Middle frontal gyrus (tissue), 1 donor: Measurements from ENCODE around the gene PLA2G4F.

Experiments
- DNase-seq: peaks from one replicate; pipeline ENCODE4 v3.0.0-alpha.2; 2015; ENCODE audit warnings: low spot score; ENCODE audit errors: extremely low spot score

Gene PLA2G4F

GRCh38 chr15:42131826-42132806, 24.3 kb downstream of the PLA2G4F start:
- DNase-seq = no peak

GRCh38 chr15:42131006-42131405, 25.4 kb downstream of the PLA2G4F start:
- DNase-seq = no peak

GRCh38 chr15:42130246-42130986, 26.0 kb downstream of the PLA2G4F start:
- no peak for DNase-seq

- no peak for DNase-seq
Measured at GRCh38 chr15:42129364-42129763, 27.1 kb downstream of the PLA2G4F start.

GRCh38 chr15:42128476-42128875, 28.0 kb downstream of the PLA2G4F start:
- DNase-seq = no peak

GRCh38 chr15:42123546-42123945, 32.9 kb downstream of the PLA2G4F start:
- no peak for DNase-seq

GRCh38 chr15:42121682-42122081, 34.8 kb downstream of the PLA2G4F start:
- DNase-seq = no peak

- no peak for DNase-seq
Measured at GRCh38 chr15:42121021-42121420, 35.4 kb downstream of the PLA2G4F start.

- no peak for DNase-seq
Measured at GRCh38 chr15:42120285-42120684, 36.2 kb downstream of the PLA2G4F start.

GRCh38 chr15:42119446-42119760, 37.0 kb downstream of the PLA2G4F start:
- no peak for DNase-seq

- DNase-seq = no peak
Measured at GRCh38 chr15:42118650-42119445, 37.6 kb downstream of the PLA2G4F start.

GRCh38 chr15:42111924-42112323, 44.5 kb downstream of the PLA2G4F start:
- DNase-seq = no peak

GRCh38 chr15:42110367-42110766, 46.1 kb downstream of the PLA2G4F start:
- DNase-seq = no peak

GRCh38 chr15:42108806-42109205, 47.6 kb downstream of the PLA2G4F start:
- no peak for DNase-seq

- DNase-seq = no peak
Measured at GRCh38 chr15:42108189-42108588, 48.2 kb downstream of the PLA2G4F start.

- DNase-seq = no peak
Measured at GRCh38 chr15:42107473-42107872, 49.0 kb downstream of the PLA2G4F start.

- no peak for DNase-seq
Measured at GRCh38 chr15:42106288-42106687, 50.1 kb downstream of the PLA2G4F start.

GRCh38 chr15:42104095-42104891, 52.1 kb downstream of the PLA2G4F start:
- DNase-seq = no peak

- DNase-seq = no peak
Measured at GRCh38 chr15:42102646-42103235, 53.7 kb downstream of the PLA2G4F start.

- DNase-seq = no peak
Measured at GRCh38 chr15:42101861-42102260, 54.6 kb downstream of the PLA2G4F start.
